ENCODE measurements around the gene CHAC1.
"Not testable (repeated sequence)": the region's sequence is repeated elsewhere in the genome, so short reads cannot be mapped to it uniquely, and the experiment has no call there.

Gene CHAC1

GRCh38 chr15:40955930-40956540 is 2.8 kb downstream of the CHAC1 start:
- in situ Hi-C loops (cut with MboI; ENCODE audit: low sequenced_read_pairs), result no loop called here

- in situ Hi-C loops (cut with MboI; ENCODE audit: low sequenced_read_pairs), result no loop called here
Observed at GRCh38 chr15:40956541-40956982, 3.3 kb downstream of the CHAC1 start.

- in situ Hi-C loops (cut with MboI; ENCODE audit: low sequenced_read_pairs), result no loop called here
Observed at GRCh38 chr15:40957041-40957555, 3.8 kb downstream of the CHAC1 start.

- in situ Hi-C loops (cut with MboI; ENCODE audit: low sequenced_read_pairs), result no loop called here
Observed at GRCh38 chr15:40957581-40958051, 4.3 kb downstream of the CHAC1 start.

GRCh38 chr15:40958146-40958545 is 4.9 kb downstream of the CHAC1 start:
- in situ Hi-C loops (cut with MboI; ENCODE audit: low sequenced_read_pairs), result no loop called here

- in situ Hi-C loops (cut with MboI; ENCODE audit: low sequenced_read_pairs), result no loop called here
Observed at GRCh38 chr15:40958723-40959122, 5.5 kb downstream of the CHAC1 start.

GRCh38 chr15:40959331-40960141 is 6.3 kb downstream of the CHAC1 start:
- in situ Hi-C loops (cut with MboI; ENCODE audit: low sequenced_read_pairs), result no loop called here

GRCh38 chr15:40960151-40960885 is 7.0 kb downstream of the CHAC1 start:
- in situ Hi-C loops (cut with MboI; ENCODE audit: low sequenced_read_pairs), result no loop called here

- in situ Hi-C loops (cut with MboI; ENCODE audit: low sequenced_read_pairs), result no loop called here
Observed at GRCh38 chr15:40960925-40961324, 7.7 kb downstream of the CHAC1 start.

GRCh38 chr15:40961740-40962139 is 8.5 kb downstream of the CHAC1 start:
- in situ Hi-C loops (cut with MboI; ENCODE audit: low sequenced_read_pairs), result not testable (repeated sequence)

- in situ Hi-C loops (cut with MboI; ENCODE audit: low sequenced_read_pairs), result not testable (repeated sequence)
Observed at GRCh38 chr15:40962317-40962716, 9.0 kb downstream of the CHAC1 start.

- in situ Hi-C loops (cut with MboI; ENCODE audit: low sequenced_read_pairs), result no loop called here
Observed at GRCh38 chr15:40963201-40963600, 9.9 kb downstream of the CHAC1 start.

GRCh38 chr15:40964006-40964405 is 10.7 kb downstream of the CHAC1 start:
- in situ Hi-C loops (cut with MboI; ENCODE audit: low sequenced_read_pairs), result no loop called here

- in situ Hi-C loops (cut with MboI; ENCODE audit: low sequenced_read_pairs), result no loop called here
Observed at GRCh38 chr15:40964634-40965033, 11.4 kb downstream of the CHAC1 start.

GRCh38 chr15:40968290-40969085 is 15.2 kb downstream of the CHAC1 start:
- in situ Hi-C loops (cut with MboI; ENCODE audit: low sequenced_read_pairs), result no loop called here

- in situ Hi-C loops (cut with MboI; ENCODE audit: low sequenced_read_pairs), result no loop called here
Observed at GRCh38 chr15:40969363-40969762, 16.1 kb downstream of the CHAC1 start.

- in situ Hi-C loops (cut with MboI; ENCODE audit: low sequenced_read_pairs), result no loop called here
Observed at GRCh38 chr15:40974879-40975278, 21.6 kb downstream of the CHAC1 start.

GRCh38 chr15:40976819-40977218 is 23.5 kb downstream of the CHAC1 start:
- in situ Hi-C loops (cut with MboI; ENCODE audit: low sequenced_read_pairs), result no loop called here

GRCh38 chr15:40978141-40978540 is 24.9 kb downstream of the CHAC1 start:
- in situ Hi-C loops (cut with MboI; ENCODE audit: low sequenced_read_pairs), result no loop called here

GRCh38 chr15:40978562-40978961 is 25.3 kb downstream of the CHAC1 start:
- in situ Hi-C loops (cut with MboI; ENCODE audit: low sequenced_read_pairs), result no loop called here

GRCh38 chr15:40981186-40981585 is 27.9 kb downstream of the CHAC1 start:
- in situ Hi-C loops (cut with MboI; ENCODE audit: low sequenced_read_pairs), result no loop called here

Measured in hTERT RPE-1 (cell line).